ENCODE data around the gene BCL3. TPM values are rescaled to one million over a fixed set of nuclear protein-coding genes. Genes with fewer than 3 reads are reported as not detected.
A peak's percentile ranks its signal among the peaks of the same experiment; 100 is the strongest.

The BCL3 gene
- polyA plus RNA-seq, 1 of the 3 experiments (the other 2 are of a cell fraction) = 19.2 TPM

DNA sequence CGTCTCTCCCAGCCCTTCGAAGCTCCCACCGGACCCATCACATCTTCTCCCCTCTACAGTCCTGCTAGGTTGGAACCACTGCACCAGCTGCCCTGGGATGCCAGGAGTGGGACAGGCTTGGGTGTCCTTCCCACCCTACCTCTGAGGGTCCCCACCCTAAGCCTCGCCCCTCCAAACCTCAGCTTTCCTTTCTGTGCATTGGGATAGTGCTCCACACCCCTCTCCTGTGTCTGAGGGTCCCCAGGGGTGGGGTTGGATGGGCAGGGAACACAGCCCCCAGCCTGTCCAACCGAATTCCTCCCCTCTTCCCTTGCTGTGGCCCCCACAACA lies 1.9 kb upstream of the BCL3 start:
- Histone ChIP-seq H4K20me1 (ENCODE audit: insufficient read depth) (no peaks in the 10 kb centered on the region), H3K4me2 (peak overlapping the region; percentile 95; the same call in 1 of the 2 replicates), H3K4me1 (ENCODE audit: control insufficient read depth in 1 of 2, insufficient read depth in 2 of 2, low read depth in 1 of 2, low read length in 1 of 2) (peaks cover 8 to 19% of the 10 kb centered on the region in 2 experiments; a peak in 3 of 4 replicates), H3K9me2 (no peaks in the 10 kb centered on the region), H3K27ac (ENCODE audit: low read depth in 2 of 2, low read length in 1 of 2) (peak overlapping the region in 1 of 2 experiments; percentile 91; a peak in 1 of 4 replicates), H2AFZ (ENCODE audit: low read depth) (no peak overlapping the region), H3K9ac (no peak overlapping the region), H3K27me3 (ENCODE audit: insufficient read depth) (no peaks in the 10 kb centered on the region), H3K9me3 (no peaks in the 10 kb centered on the region), H3K36me3 (replicated peaks in 1 of 2; ENCODE audit: control insufficient read depth in 1 of 2, insufficient read depth in 2 of 2, low read length in 1 of 2) (no peaks in the 10 kb centered on the region), H3K4me3 (ENCODE audit: low read depth in 2 of 2, low read length in 1 of 2) (no peak overlapping the region), H3F3A (replicated peaks; ENCODE audit: insufficient read depth) (peaks cover 23% of the 10 kb centered on the region), H3K79me2 (ENCODE audit: insufficient read depth) (peaks cover 26% of the 10 kb centered on the region)
- TF ChIP-seq GABPA (IDR thresholded peaks at IDR 0.05; ENCODE audit: low read depth) (no peak), FOXJ3 (CRISPR knock-in tag; IDR thresholded peaks at IDR 0.05) (no peak), CHD2 (IDR thresholded peaks at IDR 0.05; ENCODE audit: low read length, partially characterized antibody) (no peak), YY1 (IDR thresholded peaks at IDR 0.05; ENCODE audit: low read depth) (no peak), TEAD4 (IDR thresholded peaks at IDR 0.05; ENCODE audit: borderline replicate concordance, insufficient read depth) (no peak), RFX5 (IDR thresholded peaks at IDR 0.05; ENCODE audit: low read length) (no peak), EZH2phosphoT487 (IDR thresholded peaks at IDR 0.05; ENCODE audit: borderline replicate concordance, low read depth) (no peak)
- TF ChIP-seq, protein P1, sequence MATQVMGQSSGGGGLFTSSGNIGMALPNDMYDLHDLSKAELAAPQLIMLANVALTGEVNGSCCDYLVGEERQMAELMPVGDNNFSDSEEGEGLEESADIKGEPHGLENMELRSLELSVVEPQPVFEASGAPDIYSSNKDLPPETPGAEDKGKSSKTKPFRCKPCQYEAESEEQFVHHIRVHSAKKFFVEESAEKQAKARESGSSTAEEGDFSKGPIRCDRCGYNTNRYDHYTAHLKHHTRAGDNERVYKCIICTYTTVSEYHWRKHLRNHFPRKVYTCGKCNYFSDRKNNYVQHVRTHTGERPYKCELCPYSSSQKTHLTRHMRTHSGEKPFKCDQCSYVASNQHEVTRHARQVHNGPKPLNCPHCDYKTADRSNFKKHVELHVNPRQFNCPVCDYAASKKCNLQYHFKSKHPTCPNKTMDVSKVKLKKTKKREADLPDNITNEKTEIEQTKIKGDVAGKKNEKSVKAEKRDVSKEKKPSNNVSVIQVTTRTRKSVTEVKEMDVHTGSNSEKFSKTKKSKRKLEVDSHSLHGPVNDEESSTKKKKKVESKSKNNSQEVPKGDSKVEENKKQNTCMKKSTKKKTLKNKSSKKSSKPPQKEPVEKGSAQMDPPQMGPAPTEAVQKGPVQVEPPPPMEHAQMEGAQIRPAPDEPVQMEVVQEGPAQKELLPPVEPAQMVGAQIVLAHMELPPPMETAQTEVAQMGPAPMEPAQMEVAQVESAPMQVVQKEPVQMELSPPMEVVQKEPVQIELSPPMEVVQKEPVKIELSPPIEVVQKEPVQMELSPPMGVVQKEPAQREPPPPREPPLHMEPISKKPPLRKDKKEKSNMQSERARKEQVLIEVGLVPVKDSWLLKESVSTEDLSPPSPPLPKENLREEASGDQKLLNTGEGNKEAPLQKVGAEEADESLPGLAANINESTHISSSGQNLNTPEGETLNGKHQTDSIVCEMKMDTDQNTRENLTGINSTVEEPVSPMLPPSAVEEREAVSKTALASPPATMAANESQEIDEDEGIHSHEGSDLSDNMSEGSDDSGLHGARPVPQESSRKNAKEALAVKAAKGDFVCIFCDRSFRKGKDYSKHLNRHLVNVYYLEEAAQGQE (IDR thresholded peaks at IDR 0.05; ENCODE audit: low read depth, low read length) = no peak
- TF ChIP-seq, protein P2, sequence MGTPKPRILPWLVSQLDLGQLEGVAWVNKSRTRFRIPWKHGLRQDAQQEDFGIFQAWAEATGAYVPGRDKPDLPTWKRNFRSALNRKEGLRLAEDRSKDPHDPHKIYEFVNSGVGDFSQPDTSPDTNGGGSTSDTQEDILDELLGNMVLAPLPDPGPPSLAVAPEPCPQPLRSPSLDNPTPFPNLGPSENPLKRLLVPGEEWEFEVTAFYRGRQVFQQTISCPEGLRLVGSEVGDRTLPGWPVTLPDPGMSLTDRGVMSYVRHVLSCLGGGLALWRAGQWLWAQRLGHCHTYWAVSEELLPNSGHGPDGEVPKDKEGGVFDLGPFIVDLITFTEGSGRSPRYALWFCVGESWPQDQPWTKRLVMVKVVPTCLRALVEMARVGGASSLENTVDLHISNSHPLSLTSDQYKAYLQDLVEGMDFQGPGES (IDR thresholded peaks at IDR 0.05; ENCODE audit: low read depth, low read length) = no peak
- TF ChIP-seq, protein P3, sequence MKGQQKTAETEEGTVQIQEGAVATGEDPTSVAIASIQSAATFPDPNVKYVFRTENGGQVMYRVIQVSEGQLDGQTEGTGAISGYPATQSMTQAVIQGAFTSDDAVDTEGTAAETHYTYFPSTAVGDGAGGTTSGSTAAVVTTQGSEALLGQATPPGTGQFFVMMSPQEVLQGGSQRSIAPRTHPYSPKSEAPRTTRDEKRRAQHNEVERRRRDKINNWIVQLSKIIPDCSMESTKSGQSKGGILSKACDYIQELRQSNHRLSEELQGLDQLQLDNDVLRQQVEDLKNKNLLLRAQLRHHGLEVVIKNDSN (IDR thresholded peaks at IDR 0.05; ENCODE audit: borderline replicate concordance, low read depth) = no peak
- TF ChIP-seq, protein P4, sequence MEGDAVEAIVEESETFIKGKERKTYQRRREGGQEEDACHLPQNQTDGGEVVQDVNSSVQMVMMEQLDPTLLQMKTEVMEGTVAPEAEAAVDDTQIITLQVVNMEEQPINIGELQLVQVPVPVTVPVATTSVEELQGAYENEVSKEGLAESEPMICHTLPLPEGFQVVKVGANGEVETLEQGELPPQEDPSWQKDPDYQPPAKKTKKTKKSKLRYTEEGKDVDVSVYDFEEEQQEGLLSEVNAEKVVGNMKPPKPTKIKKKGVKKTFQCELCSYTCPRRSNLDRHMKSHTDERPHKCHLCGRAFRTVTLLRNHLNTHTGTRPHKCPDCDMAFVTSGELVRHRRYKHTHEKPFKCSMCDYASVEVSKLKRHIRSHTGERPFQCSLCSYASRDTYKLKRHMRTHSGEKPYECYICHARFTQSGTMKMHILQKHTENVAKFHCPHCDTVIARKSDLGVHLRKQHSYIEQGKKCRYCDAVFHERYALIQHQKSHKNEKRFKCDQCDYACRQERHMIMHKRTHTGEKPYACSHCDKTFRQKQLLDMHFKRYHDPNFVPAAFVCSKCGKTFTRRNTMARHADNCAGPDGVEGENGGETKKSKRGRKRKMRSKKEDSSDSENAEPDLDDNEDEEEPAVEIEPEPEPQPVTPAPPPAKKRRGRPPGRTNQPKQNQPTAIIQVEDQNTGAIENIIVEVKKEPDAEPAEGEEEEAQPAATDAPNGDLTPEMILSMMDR (IDR thresholded peaks at IDR 0.05) = no peak
- DNase-seq = no peak
- POLR2A ChIA-PET = no interaction called here
- CTCF ChIA-PET = interaction anchor here (11.9 kb wide), 1 partner anchor 23 kb away, joined by 92 read pairs; no protein-coding TSS in a partner anchor
- 79% methylated on average over 5 of the region's 5 CpGs for WGBS (ENCODE audit: low lambda C conversion rate)

Data from SK-N-SH (cell line).